ENCODE data around the gene CDC42BPB. TPM values are rescaled to one million over a fixed set of nuclear protein-coding genes. Genes with fewer than 3 reads are reported as not detected.

Gene CDC42BPB
- total RNA-seq, 2 experiments from 2014 or later: 6.6 to 7.6 TPM

GRCh38 chr14:102905116-102906108 is 151.9 kb downstream of the CDC42BPB start:
- POLR2A ChIA-PET: no interaction called here

GRCh38 chr14:102903889-102904512 is 153.3 kb downstream of the CDC42BPB start:
- intact Hi-C loops (cut with DNase I, micrococcal nuclease): no loop called here
- Mint-ChIP-seq H3K9me3 (no peaks in the 10 kb centered on the region), H3K4me1 (ENCODE audit: low read depth) (peaks cover 11% of the 10 kb centered on the region), H3K27ac (no peak overlapping the region), H3K36me3 (ENCODE audit: low read depth) (peaks cover 60% of the 10 kb centered on the region), H3K4me3 (no peak overlapping the region), H3K27me3 (no peaks in the 10 kb centered on the region)
- Histone ChIP-seq H3K27ac (ENCODE audit: low read depth in 1 of 2, low read length in 2 of 2) (no peak overlapping the region), H3K4me1 (ENCODE audit: insufficient read depth, low read length) (peaks cover 9% of the 10 kb centered on the region), H3K36me3 (ENCODE audit: insufficient read depth, low read length) (peaks cover 75% of the 10 kb centered on the region), H3K9me3 (ENCODE audit: control insufficient read depth in 1 of 2, insufficient read depth in 1 of 2, low read length in 2 of 2) (no peaks in the 10 kb centered on the region), H3K27me3 (ENCODE audit: control insufficient read depth in 1 of 2, insufficient read depth in 2 of 2, low read length in 2 of 2) (no peaks in the 10 kb centered on the region), H3K4me3 (ENCODE audit: low read length) (no peak overlapping the region)
- TF ChIP-seq CTCF (IDR thresholded peaks at IDR 0.05): no peak
- DNase-seq: no peak
- CTCF ChIA-PET: no interaction called here
- POLR2A ChIA-PET: no interaction called here
- no peak for ATAC-seq (ENCODE audit: poor library complexity)

More at GRCh38 chr14:102905116-102906108, 151.9 kb downstream of the CDC42BPB start:
- Mint-ChIP-seq H3K27ac (peak overlapping the region; percentile 14), H3K4me3 (no peak overlapping the region), H3K27me3 (no peaks in the 10 kb centered on the region), H3K9me3 (no peaks in the 10 kb centered on the region), H3K4me1 (ENCODE audit: low read depth) (peaks cover 11% of the 10 kb centered on the region), H3K36me3 (ENCODE audit: low read depth) (peaks cover 56% of the 10 kb centered on the region)
- H3K4me1 ChIP-seq (ENCODE audit: insufficient read depth, low read length): peaks cover 9% of the 10 kb centered on the region
- DNase-seq: no peak
- H3K27me3 ChIP-seq (ENCODE audit: control insufficient read depth in 1 of 2, insufficient read depth in 2 of 2, low read length in 2 of 2): no peaks in the 10 kb centered on the region
- TF ChIP-seq CTCF (IDR thresholded peaks at IDR 0.05): no peak
- CTCF ChIA-PET: no interaction called here
- H3K36me3 ChIP-seq (ENCODE audit: insufficient read depth, low read length): peaks cover 67% of the 10 kb centered on the region
- intact Hi-C loops (cut with DNase I, micrococcal nuclease): no loop called here
- no peak overlapping the region for H3K27ac ChIP-seq (ENCODE audit: low read depth in 1 of 2, low read length in 2 of 2)
- H3K9me3 ChIP-seq (ENCODE audit: control insufficient read depth in 1 of 2, insufficient read depth in 1 of 2, low read length in 2 of 2): no peaks in the 10 kb centered on the region
- ATAC-seq (ENCODE audit: poor library complexity): no peak
- H3K4me3 ChIP-seq (ENCODE audit: low read length): no peak overlapping the region

- Histone ChIP-seq H3K4me3 (ENCODE audit: low read length) (no peak overlapping the region), H3K36me3 (ENCODE audit: insufficient read depth, low read length) (peaks cover 80% of the 10 kb centered on the region), H3K9me3 (ENCODE audit: control insufficient read depth in 1 of 2, insufficient read depth in 1 of 2, low read length in 2 of 2) (no peaks in the 10 kb centered on the region), H3K27me3 (ENCODE audit: control insufficient read depth in 1 of 2, insufficient read depth in 2 of 2, low read length in 2 of 2) (no peaks in the 10 kb centered on the region), H3K27ac (ENCODE audit: low read depth in 1 of 2, low read length in 2 of 2) (no peak overlapping the region), H3K4me1 (ENCODE audit: insufficient read depth, low read length) (peaks cover 9% of the 10 kb centered on the region)
- no peak for TF ChIP-seq CTCF (IDR thresholded peaks at IDR 0.05)
- POLR2A ChIA-PET: no interaction called here
- intact Hi-C loops (cut with DNase I, micrococcal nuclease): no loop called here
- peaks cover 11% of the 10 kb centered on the region for H3K4me1 Mint-ChIP-seq (ENCODE audit: low read depth)
- H3K36me3 Mint-ChIP-seq (ENCODE audit: low read depth): peaks cover 66% of the 10 kb centered on the region
- no peaks in the 10 kb centered on the region for H3K9me3 Mint-ChIP-seq
- H3K27ac Mint-ChIP-seq: peak overlapping the region; percentile 82
- ATAC-seq (ENCODE audit: poor library complexity): no peak
- no peak overlapping the region for H3K4me3 Mint-ChIP-seq
- DNase-seq: no peak
- CTCF ChIA-PET: no interaction called here
- H3K27me3 Mint-ChIP-seq: no peaks in the 10 kb centered on the region
Observed at GRCh38 chr14:102903248-102903888, 154.0 kb downstream of the CDC42BPB start.
